ENCODE data around the gene EPC1. TPM values are rescaled to one million over a fixed set of nuclear protein-coding genes. Genes with fewer than 3 reads are reported as not detected.
"Not testable (repeated sequence)": the region's sequence is repeated elsewhere in the genome, so short reads cannot be mapped to it uniquely, and the experiment has no call there.

EPC1 gene, protein sequence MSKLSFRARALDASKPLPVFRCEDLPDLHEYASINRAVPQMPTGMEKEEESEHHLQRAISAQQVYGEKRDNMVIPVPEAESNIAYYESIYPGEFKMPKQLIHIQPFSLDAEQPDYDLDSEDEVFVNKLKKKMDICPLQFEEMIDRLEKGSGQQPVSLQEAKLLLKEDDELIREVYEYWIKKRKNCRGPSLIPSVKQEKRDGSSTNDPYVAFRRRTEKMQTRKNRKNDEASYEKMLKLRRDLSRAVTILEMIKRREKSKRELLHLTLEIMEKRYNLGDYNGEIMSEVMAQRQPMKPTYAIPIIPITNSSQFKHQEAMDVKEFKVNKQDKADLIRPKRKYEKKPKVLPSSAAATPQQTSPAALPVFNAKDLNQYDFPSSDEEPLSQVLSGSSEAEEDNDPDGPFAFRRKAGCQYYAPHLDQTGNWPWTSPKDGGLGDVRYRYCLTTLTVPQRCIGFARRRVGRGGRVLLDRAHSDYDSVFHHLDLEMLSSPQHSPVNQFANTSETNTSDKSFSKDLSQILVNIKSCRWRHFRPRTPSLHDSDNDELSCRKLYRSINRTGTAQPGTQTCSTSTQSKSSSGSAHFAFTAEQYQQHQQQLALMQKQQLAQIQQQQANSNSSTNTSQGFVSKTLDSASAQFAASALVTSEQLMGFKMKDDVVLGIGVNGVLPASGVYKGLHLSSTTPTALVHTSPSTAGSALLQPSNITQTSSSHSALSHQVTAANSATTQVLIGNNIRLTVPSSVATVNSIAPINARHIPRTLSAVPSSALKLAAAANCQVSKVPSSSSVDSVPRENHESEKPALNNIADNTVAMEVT
- polyA plus RNA-seq (2012; ENCODE audit: insufficient read depth, insufficient read length, low read depth) = 43.5 TPM

- no peak for TF ChIP-seq CTCF (IDR thresholded peaks at IDR 0.05; ENCODE audit: low read depth, low read length)
- peak; percentile 86 for DNase-seq
- Histone ChIP-seq H3K4me1 (peaks cover 4% of the 10 kb centered on the region; the same call in 1 of the 2 replicates), H3K27me3 (no peaks in the 10 kb centered on the region), H3K4me3 (ENCODE audit: low read depth, low read length) (peak within 1 kb of the TSS; percentile 86), H3K36me3 (peaks cover 12% of the 10 kb centered on the region), H3K9me3 (no peaks in the 10 kb centered on the region)
These were observed at the start of gene EPC1 for GRCh38 chr10:32346551-32347362. EPC1 (minus strand) TSS chr10:32347158; CDS start chr10:32346915, 243 bp downstream.

DNA sequence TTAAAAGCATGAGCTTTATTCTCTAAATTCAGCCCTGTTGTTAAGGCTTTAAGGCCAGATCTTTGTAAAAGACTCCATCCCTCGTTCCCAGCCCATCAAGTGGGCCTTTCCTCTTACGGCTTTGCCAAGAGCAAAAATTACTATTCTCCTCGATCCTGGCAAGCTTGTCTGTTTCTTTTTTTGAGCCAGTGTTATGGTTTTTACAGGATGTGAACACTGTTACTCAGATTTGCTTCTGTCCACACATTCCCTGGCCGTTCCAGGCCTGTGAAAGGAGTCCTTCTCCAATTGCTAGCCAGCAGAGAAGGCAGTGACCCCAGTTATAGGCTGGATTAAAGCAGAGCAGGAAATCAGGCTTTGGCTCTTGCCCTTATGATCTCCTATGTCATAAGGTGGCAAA lies 47.0 kb upstream of the EPC1 start:
- no peaks in the 10 kb centered on the region for H3K27me3 ChIP-seq
- H3K4me3 ChIP-seq (ENCODE audit: low read depth, low read length) = no peak overlapping the region
- DNase-seq = no peak
- TF ChIP-seq CTCF (IDR thresholded peaks at IDR 0.05; ENCODE audit: low read depth, low read length) = no peak
- H3K36me3 ChIP-seq = no peaks in the 10 kb centered on the region
- H3K9me3 ChIP-seq = no peaks in the 10 kb centered on the region
- no peaks in the 10 kb centered on the region for H3K4me1 ChIP-seq

DNA sequence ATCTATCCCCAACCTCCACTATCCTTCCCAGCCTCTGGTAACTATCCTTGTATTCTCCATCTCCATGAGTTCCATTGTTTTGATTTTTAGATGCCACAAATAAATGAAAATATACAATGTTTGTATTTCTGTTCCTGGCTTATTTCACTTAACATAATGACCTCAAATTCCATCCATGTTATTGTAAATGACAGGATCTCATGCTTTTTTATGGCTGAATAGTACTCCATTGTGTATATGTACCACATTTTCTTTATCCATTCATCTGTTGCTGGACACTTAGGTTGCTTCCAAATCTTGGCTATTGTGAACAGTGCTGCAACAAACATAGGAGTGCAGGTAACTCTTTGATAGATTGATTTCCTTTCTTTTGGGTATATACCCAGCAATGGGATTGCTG lies 45.3 kb upstream of the EPC1 start:
- H3K4me1 ChIP-seq; H3K27me3 ChIP-seq; H3K4me3 ChIP-seq (ENCODE audit: low read depth, low read length); DNase-seq; H3K36me3 ChIP-seq; H3K9me3 ChIP-seq: not testable (repeated sequence)

DNA sequence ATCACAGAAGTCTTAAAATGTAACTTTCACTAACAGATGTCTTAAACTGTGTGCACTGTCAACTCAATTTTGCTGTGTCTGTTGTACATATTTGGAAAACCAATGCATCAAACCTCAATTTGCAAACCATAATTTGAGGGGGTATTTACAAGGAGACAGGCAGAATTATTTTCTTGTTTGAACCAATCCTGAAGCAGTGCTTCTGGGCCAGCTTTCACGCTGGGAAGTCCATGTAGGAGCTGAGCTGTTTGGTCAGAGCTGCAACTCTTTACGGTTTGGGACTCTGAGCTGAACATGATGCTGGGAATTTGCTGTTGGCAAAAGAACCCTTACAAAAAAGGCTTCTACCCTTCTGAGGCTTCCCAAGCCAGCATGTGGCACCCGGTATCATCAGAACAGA lies 43.2 kb upstream of the EPC1 start:
- DNase-seq = no peak
- Histone ChIP-seq H3K4me1 (no peaks in the 10 kb centered on the region), H3K36me3 (no peaks in the 10 kb centered on the region), H3K9me3 (no peaks in the 10 kb centered on the region), H3K4me3 (ENCODE audit: low read depth, low read length) (no peak overlapping the region), H3K27me3 (no peaks in the 10 kb centered on the region)
- TF ChIP-seq CTCF (IDR thresholded peaks at IDR 0.05; ENCODE audit: low read depth, low read length) = no peak

GRCh38 chr10:32388258-32389027 lies 41.5 kb upstream of the EPC1 start:
- TF ChIP-seq CTCF (IDR thresholded peaks at IDR 0.05; ENCODE audit: low read depth, low read length) = no peak
- Histone ChIP-seq H3K36me3 (no peaks in the 10 kb centered on the region), H3K4me1 (no peaks in the 10 kb centered on the region), H3K27me3 (no peaks in the 10 kb centered on the region), H3K4me3 (ENCODE audit: low read depth, low read length) (no peak overlapping the region), H3K9me3 (no peaks in the 10 kb centered on the region; the same call in 1 of the 2 replicates)
- DNase-seq = no peak

All from BE2C (cell line).